H9 (cell line): ENCODE results near the gene DCTN2. TPM values are rescaled to one million over a fixed set of nuclear protein-coding genes. Genes with fewer than 3 reads are reported as not detected.

ENCODE experiments used
- DNase-seq: peaks from one replicate; pipeline ENCODE4 v3.0.0-alpha.2; 2017
- H2AFZ ChIP-seq: one replicate; pipeline ENCODE4 v1.6.1; 2013; ENCODE audit warnings: mild to moderate bottlenecking, low read length, control low read depth, moderate library complexity
- H2AK5ac ChIP-seq: 2 replicates; pipeline ENCODE4 v1.6.1; 2013; ENCODE audit warnings: low read length, control low read depth, mixed read lengths; ENCODE audit not compliant: insufficient read length
- H2BK120ac ChIP-seq: one replicate; pipeline ENCODE4 v1.6.1; 2013; ENCODE audit warnings: low read depth, mild to moderate bottlenecking, low read length, control low read depth, inconsistent platforms; ENCODE audit not compliant: poor library complexity, severe bottlenecking
- H2BK12ac ChIP-seq: 2 replicates; pipeline ENCODE4 v1.6.1; 2013; ENCODE audit warnings: low read length, control low read depth, mixed read lengths, low read depth; ENCODE audit not compliant: insufficient read length
- H2BK15ac ChIP-seq: 2 replicates; pipeline ENCODE4 v1.6.1; 2013; ENCODE audit warnings: low read depth, low read length, control low read depth
- H2BK20ac ChIP-seq: one replicate; pipeline ENCODE4 v1.6.1; 2013; ENCODE audit warnings: low read depth, mild to moderate bottlenecking, low read length, control low read depth, inconsistent platforms; ENCODE audit not compliant: poor library complexity, severe bottlenecking
- H2BK5ac ChIP-seq: 2 replicates; pipeline ENCODE4 v1.6.1; 2013; ENCODE audit warnings: low read length, control low read depth, mixed read lengths; ENCODE audit not compliant: insufficient read length
- H3K14ac ChIP-seq: 2 replicates; pipeline ENCODE4 v1.6.1; 2013; ENCODE audit warnings: low read length, control low read depth; ENCODE audit not compliant: insufficient read depth
- H3K18ac ChIP-seq: 2 replicates; pipeline ENCODE4 v1.6.1; 2013; ENCODE audit warnings: low read depth, mild to moderate bottlenecking, mixed read lengths, low read length, control low read depth; ENCODE audit not compliant: insufficient read length
- H3K23ac ChIP-seq: 2 replicates; pipeline ENCODE4 v1.6.1; 2013; ENCODE audit warnings: low read length, control low read depth, mixed read lengths, low read depth; ENCODE audit not compliant: insufficient read length
- H3K23me2 ChIP-seq: 2 replicates; pipeline ENCODE4 v1.6.1; 2013; ENCODE audit warnings: low read depth, mild to moderate bottlenecking, mixed read lengths, low read length, control low read depth; ENCODE audit not compliant: insufficient read length, poor library complexity, severe bottlenecking
- H3K27ac ChIP-seq: 2 replicates; pipeline ENCODE4 v1.5.1; 2013; ENCODE audit warnings: low read length, control low read depth, mixed read lengths, low read depth; ENCODE audit not compliant: insufficient read length
- H3K27me3 ChIP-seq: 2 replicates; pipeline ENCODE4 v1.6.1; 2013; ENCODE audit warnings: low read length, control low read depth, inconsistent platforms; ENCODE audit not compliant: insufficient read depth
- H3K4ac ChIP-seq: 2 replicates; pipeline ENCODE4 v1.6.1; 2013; ENCODE audit warnings: low read depth, mild to moderate bottlenecking, control low read depth, inconsistent platforms, low read length, moderate library complexity
- H3K4me1 ChIP-seq: 2 replicates; pipeline ENCODE4 v1.6.1; 2013; ENCODE audit warnings: low read length, control low read depth, inconsistent platforms; ENCODE audit not compliant: insufficient read depth
- H3K4me2 ChIP-seq: 2 replicates; pipeline ENCODE4 v1.6.1; 2013; ENCODE audit warnings: low read length, control low read depth, mixed read lengths; ENCODE audit not compliant: insufficient read length, insufficient read depth
- H3K56ac ChIP-seq: 2 replicates; pipeline ENCODE4 v1.6.1; 2013; ENCODE audit warnings: low read depth, mild to moderate bottlenecking, mixed read lengths, low read length, control low read depth; ENCODE audit not compliant: insufficient read length
- H3K79me1 ChIP-seq: 2 replicates; pipeline ENCODE4 v1.6.1; 2013; ENCODE audit warnings: low read depth, mild to moderate bottlenecking, moderate library complexity, low read length, control low read depth, inconsistent platforms; ENCODE audit not compliant: insufficient read depth, poor library complexity, severe bottlenecking
- H3K79me2 ChIP-seq: 2 replicates; pipeline ENCODE4 v1.6.1; 2013; ENCODE audit warnings: low read length, control low read depth, inconsistent platforms; ENCODE audit not compliant: insufficient read depth
- H3K9ac ChIP-seq: 2 replicates; pipeline ENCODE4 v1.6.1; 2013; ENCODE audit warnings: low read length, control low read depth, mixed read lengths; ENCODE audit not compliant: insufficient read length; ENCODE audit errors: extremely low read depth
- H3K9me3 ChIP-seq: one replicate; pipeline ENCODE4 v1.6.1; 2013; ENCODE audit warnings: low read depth, low read length, inconsistent platforms; ENCODE audit not compliant: control insufficient read depth
- H3T11ph ChIP-seq: one replicate; pipeline ENCODE4 v1.6.1; 2013; ENCODE audit warnings: mild to moderate bottlenecking, low read length, control low read depth, inconsistent platforms
- H4K20me1 ChIP-seq: one replicate; pipeline ENCODE4 v1.6.1; 2013; ENCODE audit not compliant: control insufficient read depth, insufficient read length, insufficient read depth
- H4K5ac ChIP-seq: 2 replicates; pipeline ENCODE4 v1.6.1; 2013; ENCODE audit warnings: low read depth, mild to moderate bottlenecking, mixed read lengths, low read length, control low read depth; ENCODE audit not compliant: insufficient read length
- H4K8ac ChIP-seq: replicated peaks from 2 replicates; pipeline ENCODE4 v1.6.1; 2013; ENCODE audit warnings: low read length, control low read depth, mixed read lengths, low read depth; ENCODE audit not compliant: insufficient read length
- H4K91ac ChIP-seq: 2 replicates; pipeline ENCODE4 v1.6.1; 2013; ENCODE audit warnings: low read depth, mild to moderate bottlenecking, moderate library complexity, mixed read lengths, low read length, control low read depth; ENCODE audit not compliant: insufficient read length
- H3K27ac Mint-ChIP-seq, 3 experiments: 2 replicates in 2 of 3; 3 replicates in 1 of 3; pipeline ENCODE4 v1.8.0; 2020 to 2021; ENCODE audit warnings: mixed read lengths in 3 of 3, mild to moderate bottlenecking in 1 of 3, moderate library complexity in 1 of 3
- H3K27me3 Mint-ChIP-seq: 2 replicates; pipeline ENCODE4 v1.8.0; 2021; ENCODE audit warnings: low read depth, mild to moderate bottlenecking, moderate library complexity, mixed read lengths
- H3K36me3 Mint-ChIP-seq, 3 experiments: 2 replicates in 2 of 3; 3 replicates in 1 of 3; pipeline ENCODE4 v1.8.0; 2020 to 2021; ENCODE audit warnings: low read depth in 3 of 3, mixed read lengths in 3 of 3; ENCODE audit not compliant: insufficient read depth in 1 of 3
- H3K4me1 Mint-ChIP-seq, 2 experiments: 2 replicates each; pipeline ENCODE4 v1.8.0; 2020; ENCODE audit warnings: mixed read lengths in 2 of 2
- H3K4me3 Mint-ChIP-seq, 2 experiments: 2 replicates in 1 of 2; 3 replicates in 1 of 2; pipeline ENCODE4 v1.8.0; 2020 to 2021; ENCODE audit warnings: mild to moderate bottlenecking in 2 of 2, mixed read lengths in 2 of 2, moderate library complexity in 1 of 2
- H3K9me3 Mint-ChIP-seq, 2 experiments: 2 replicates in 1 of 2; 3 replicates in 1 of 2; pipeline ENCODE4 v1.8.0; 2020; ENCODE audit warnings: mild to moderate bottlenecking in 2 of 2, mixed read lengths in 2 of 2, moderate library complexity in 1 of 2
- WGBS: extraction: QIAGEN DNeasy Blood & Tissue Kit; methylation state at CpG from one replicate; pipeline ENCODE4 v1.1.7; 2013; ENCODE audit warnings: missing lambda C conversion rate, low lambda C conversion rate, mixed read lengths; ENCODE audit not compliant: insufficient read length; ENCODE audit errors: extremely low coverage; 5-methylcytosine and 5-hydroxymethylcytosine counted together
- total RNA-seq: library from RNA; stranded (reverse); gene quantifications from 2 replicates; pipeline ENCODE4 v1.2.1, GENCODE V29; 2021
- TF ChIP-seq, protein P1 (sequence below): fragments of 200-600 bp; sonication (generic); conservative IDR thresholded peaks from 3 replicates; pipeline ENCODE4 v1.8.0; 2021; ENCODE audit warnings: antibody characterized with exemption, mild to moderate bottlenecking

The DCTN2 gene
- total RNA-seq, 1 experiment from 2014 or later: 97.7 TPM

- no peak overlapping the region for H3K56ac ChIP-seq
Measured at GRCh38 chr12:57585156-57585555, 38.2 kb upstream of the DCTN2 start.

More at GRCh38 chr12:57585156-57585555, 38.2 kb upstream of the DCTN2 start:
- no peak overlapping the region for H2BK120ac ChIP-seq
- H3K23me2 ChIP-seq: no peaks in the 10 kb centered on the region
- DNase-seq: no peak
- no peak overlapping the region for H3K4ac ChIP-seq
- TF ChIP-seq, protein P1, sequence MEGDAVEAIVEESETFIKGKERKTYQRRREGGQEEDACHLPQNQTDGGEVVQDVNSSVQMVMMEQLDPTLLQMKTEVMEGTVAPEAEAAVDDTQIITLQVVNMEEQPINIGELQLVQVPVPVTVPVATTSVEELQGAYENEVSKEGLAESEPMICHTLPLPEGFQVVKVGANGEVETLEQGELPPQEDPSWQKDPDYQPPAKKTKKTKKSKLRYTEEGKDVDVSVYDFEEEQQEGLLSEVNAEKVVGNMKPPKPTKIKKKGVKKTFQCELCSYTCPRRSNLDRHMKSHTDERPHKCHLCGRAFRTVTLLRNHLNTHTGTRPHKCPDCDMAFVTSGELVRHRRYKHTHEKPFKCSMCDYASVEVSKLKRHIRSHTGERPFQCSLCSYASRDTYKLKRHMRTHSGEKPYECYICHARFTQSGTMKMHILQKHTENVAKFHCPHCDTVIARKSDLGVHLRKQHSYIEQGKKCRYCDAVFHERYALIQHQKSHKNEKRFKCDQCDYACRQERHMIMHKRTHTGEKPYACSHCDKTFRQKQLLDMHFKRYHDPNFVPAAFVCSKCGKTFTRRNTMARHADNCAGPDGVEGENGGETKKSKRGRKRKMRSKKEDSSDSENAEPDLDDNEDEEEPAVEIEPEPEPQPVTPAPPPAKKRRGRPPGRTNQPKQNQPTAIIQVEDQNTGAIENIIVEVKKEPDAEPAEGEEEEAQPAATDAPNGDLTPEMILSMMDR: no peak
- H3K27ac ChIP-seq: no peak overlapping the region
- H3T11ph ChIP-seq: no peak overlapping the region
- no peak overlapping the region for H2BK5ac ChIP-seq
- no peaks in the 10 kb centered on the region for H3K4me1 ChIP-seq
- H3K79me1 ChIP-seq: no peaks in the 10 kb centered on the region
- H4K20me1 ChIP-seq: no peaks in the 10 kb centered on the region
- H3K4me3 Mint-ChIP-seq: no peak overlapping the region
- WGBS: no CpG with 5 or more reads among the region's 2 CpGs
- no peak overlapping the region for H4K91ac ChIP-seq
- H3K36me3 Mint-ChIP-seq: peaks cover 10 to 36% (median 26%) of the 10 kb centered on the region in 3 experiments
- H3K27me3 ChIP-seq: no peaks in the 10 kb centered on the region
- H3K79me2 ChIP-seq: no peaks in the 10 kb centered on the region
- H2BK20ac ChIP-seq: no peak overlapping the region
- no peak overlapping the region for H2AFZ ChIP-seq
- H2BK15ac ChIP-seq: no peak overlapping the region
- no peak overlapping the region for H4K8ac ChIP-seq
- peaks cover under 1 to 2% of the 10 kb centered on the region in 2 experiments; a peak in 2 of 4 replicates for H3K4me1 Mint-ChIP-seq
- no peak overlapping the region for H3K18ac ChIP-seq
- H3K27ac Mint-ChIP-seq: no peak overlapping the region
- H3K9me3 Mint-ChIP-seq: no peaks in the 10 kb centered on the region
- no peak overlapping the region for H3K4me2 ChIP-seq
- H3K27me3 Mint-ChIP-seq: no peaks in the 10 kb centered on the region
- no peak overlapping the region for H2AK5ac ChIP-seq
- no peak overlapping the region for H3K23ac ChIP-seq
- no peak overlapping the region for H2BK12ac ChIP-seq
- no peaks in the 10 kb centered on the region for H3K9me3 ChIP-seq
- no peak overlapping the region for H4K5ac ChIP-seq
- no peak overlapping the region for H3K9ac ChIP-seq
- H3K14ac ChIP-seq: no peak overlapping the region
